Mesenchymal stem cell (in vitro differentiated cells and primary cell): ENCODE data around the gene NUP54.

ENCODE experiments used
- DNase-seq: peaks from one replicate; pipeline ENCODE4 v3.0.0-alpha.2; 2013
- H2AFZ ChIP-seq: one replicate; pipeline ENCODE4 v1.6.1; 2013; ENCODE audit warnings: low read depth, mild to moderate bottlenecking, control low read depth, inconsistent platforms, low read length, moderate library complexity
- H2AK5ac ChIP-seq: 2 replicates; pipeline ENCODE4 v1.6.1; 2013; ENCODE audit warnings: low read length, moderate library complexity, mild to moderate bottlenecking, inconsistent platforms; ENCODE audit not compliant: severe bottlenecking
- H2BK120ac ChIP-seq: one replicate; pipeline ENCODE4 v1.6.1; 2013; ENCODE audit warnings: low read depth, mild to moderate bottlenecking, inconsistent platforms, low read length, moderate library complexity
- H2BK12ac ChIP-seq, 2 experiments: one replicate each; pipeline ENCODE4 v1.6.1; 2013; ENCODE audit warnings: inconsistent platforms in 2 of 2, low read length in 2 of 2, mild to moderate bottlenecking in 2 of 2, moderate library complexity in 2 of 2, control low read depth in 1 of 2
- H2BK15ac ChIP-seq: one replicate; pipeline ENCODE4 v1.6.1; 2013; ENCODE audit warnings: mild to moderate bottlenecking, low read depth, inconsistent platforms; ENCODE audit not compliant: poor library complexity, severe bottlenecking
- H2BK5ac ChIP-seq: 2 replicates; pipeline ENCODE4 v1.6.1; 2013; ENCODE audit warnings: low read depth, mild to moderate bottlenecking, low read length, control low read depth, inconsistent platforms; ENCODE audit not compliant: poor library complexity, severe bottlenecking
- H3K14ac ChIP-seq, 2 experiments: one replicate each; pipeline ENCODE4 v1.6.1; 2013; ENCODE audit warnings: inconsistent platforms in 2 of 2, low read length in 2 of 2, control low read depth in 1 of 2, mild to moderate bottlenecking in 1 of 2, moderate library complexity in 1 of 2
- H3K18ac ChIP-seq, 2 experiments: one replicate each; pipeline ENCODE4 v1.6.1; 2013; ENCODE audit warnings: inconsistent platforms in 2 of 2, low read length in 2 of 2, control low read depth in 1 of 2, low read depth in 1 of 2, mild to moderate bottlenecking in 1 of 2
- H3K23ac ChIP-seq, 2 experiments: one replicate each; pipeline ENCODE4 v1.6.1; 2013; ENCODE audit warnings: inconsistent platforms in 2 of 2, low read length in 2 of 2, mild to moderate bottlenecking in 2 of 2, moderate library complexity in 2 of 2, control low read depth in 1 of 2
- H3K27ac ChIP-seq: 2 replicates; pipeline ENCODE4 v1.5.1; 2013; ENCODE audit warnings: mild to moderate bottlenecking, moderate library complexity, low read length, control low read depth, inconsistent platforms; ENCODE audit not compliant: poor library complexity, severe bottlenecking
- H3K27me3 ChIP-seq, 2 experiments: 2 replicates each; pipeline versions ENCODE4 v1.6.1 to v1.7.0; 2013; ENCODE audit warnings: low read length in 2 of 2, mild to moderate bottlenecking in 2 of 2, moderate library complexity in 2 of 2, control low read depth in 1 of 2, inconsistent platforms in 1 of 2; ENCODE audit not compliant: control insufficient read depth in 1 of 2, insufficient read depth in 1 of 2
- H3K36me3 ChIP-seq, 2 experiments: 2 replicates each; pipeline versions ENCODE4 v1.6.1 to v1.7.0; 2013; ENCODE audit warnings: low read length in 2 of 2, control low read depth in 1 of 2, inconsistent platforms in 1 of 2, low read depth in 1 of 2, mild to moderate bottlenecking in 1 of 2; ENCODE audit not compliant: insufficient read depth in 2 of 2, control insufficient read depth in 1 of 2
- H3K4ac ChIP-seq, 2 experiments: one replicate each; pipeline ENCODE4 v1.6.1; 2013; ENCODE audit warnings: inconsistent platforms in 2 of 2, low read length in 2 of 2, mild to moderate bottlenecking in 2 of 2, moderate library complexity in 2 of 2, control low read depth in 1 of 2, low read depth in 1 of 2
- H3K4me1 ChIP-seq: 2 replicates; pipeline ENCODE4 v1.6.1; 2013; ENCODE audit warnings: low read depth, low read length, control low read depth; ENCODE audit not compliant: control insufficient read depth, insufficient read depth
- H3K4me2 ChIP-seq: 2 replicates; pipeline ENCODE4 v1.6.1; 2013; ENCODE audit warnings: low read length, mild to moderate bottlenecking, inconsistent platforms; ENCODE audit not compliant: poor library complexity, severe bottlenecking
- H3K4me3 ChIP-seq, 2 experiments: 2 replicates each; pipeline versions ENCODE4 v1.5.1 to v1.7.0; 2013; ENCODE audit warnings: low read length in 2 of 2, mild to moderate bottlenecking in 2 of 2, control low read depth in 1 of 2, low read depth in 1 of 2; ENCODE audit not compliant: insufficient read depth in 1 of 2
- H3K79me1 ChIP-seq: replicated peaks from 2 replicates; pipeline ENCODE4 v1.6.1; 2013; ENCODE audit warnings: mild to moderate bottlenecking, control low read depth, low read length, inconsistent platforms; ENCODE audit not compliant: poor library complexity, severe bottlenecking
- H3K9ac ChIP-seq: 2 replicates; pipeline ENCODE4 v1.7.0; 2013; ENCODE audit warnings: mild to moderate bottlenecking, low read length, moderate library complexity
- H3K9me3 ChIP-seq: 2 replicates; pipeline ENCODE4 v1.7.0; 2013; ENCODE audit warnings: mild to moderate bottlenecking, low read length; ENCODE audit not compliant: control insufficient read depth
- H4K8ac ChIP-seq: one replicate; pipeline ENCODE4 v1.6.1; 2013; ENCODE audit warnings: inconsistent platforms, mild to moderate bottlenecking, low read length, moderate library complexity
- H4K91ac ChIP-seq: one replicate; pipeline ENCODE4 v1.6.1; 2013; ENCODE audit warnings: mild to moderate bottlenecking, low read length, inconsistent platforms
- WGBS: methylation state at CpG from one replicate; pipeline ENCODE4 v1.1.7; 2013; ENCODE audit warnings: mixed read lengths; 5-methylcytosine and 5-hydroxymethylcytosine counted together

NUP54 gene

DNA sequence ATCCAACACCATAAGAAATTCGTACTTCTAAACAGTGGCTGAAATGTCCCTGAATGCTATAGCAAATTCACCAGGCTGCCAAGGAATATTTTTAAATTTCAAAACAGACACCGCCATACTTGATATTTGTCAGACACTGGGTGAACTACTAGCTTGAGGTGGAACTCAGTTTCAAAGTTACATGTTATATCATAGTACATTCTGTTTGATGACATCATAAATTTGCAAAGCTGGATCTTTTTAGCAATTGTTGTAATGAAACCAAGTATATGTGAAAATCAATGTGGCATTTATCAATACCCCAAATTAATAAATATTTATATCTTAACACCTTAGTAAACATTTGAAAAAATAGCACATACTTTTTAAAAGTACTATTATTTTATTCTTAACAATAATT, 59.5 kb downstream of the NUP54 start:
- H2BK12ac ChIP-seq, result no peak overlapping the region
- DNase-seq, result no peak
- H3K9me3 ChIP-seq, result no peaks in the 10 kb centered on the region
- H4K8ac ChIP-seq, result no peak overlapping the region
- no peaks in the 10 kb centered on the region for H3K4me1 ChIP-seq
- no peak overlapping the region for H3K4me2 ChIP-seq
- H3K4me3 ChIP-seq, result no peak overlapping the region
- no peak overlapping the region for H3K18ac ChIP-seq
- no peak overlapping the region for H3K4ac ChIP-seq
- no peak overlapping the region for H3K9ac ChIP-seq
- no peak overlapping the region for H2AFZ ChIP-seq
- no peak overlapping the region for H3K27ac ChIP-seq
- no peaks in the 10 kb centered on the region for H3K27me3 ChIP-seq
- H2AK5ac ChIP-seq, result no peak overlapping the region
- WGBS, result 91% methylated on average over 1 of the region's 2 CpGs
- no peak overlapping the region for H2BK5ac ChIP-seq
- no peak overlapping the region for H4K91ac ChIP-seq
- no peak overlapping the region for H3K14ac ChIP-seq
- no peak overlapping the region for H3K23ac ChIP-seq
- no peak overlapping the region for H2BK120ac ChIP-seq
- no peak overlapping the region for H2BK15ac ChIP-seq
- H3K36me3 ChIP-seq, result no peaks in the 10 kb centered on the region
- H3K79me1 ChIP-seq, result no peaks in the 10 kb centered on the region

GRCh38 chr4:76087007-76087769, 61.0 kb downstream of the NUP54 start:
- H3K4me1 ChIP-seq, result no peaks in the 10 kb centered on the region
- peaks cover 0 to under 1% of the 10 kb centered on the region in 2 experiments for H3K27me3 ChIP-seq
- H3K18ac ChIP-seq, result no peak overlapping the region
- 23% methylated on average over 10 of the region's 13 CpGs for WGBS
- H3K36me3 ChIP-seq, result no peaks in the 10 kb centered on the region
- peak; percentile 72 for DNase-seq
- no peak overlapping the region for H3K27ac ChIP-seq
- H2BK12ac ChIP-seq, result no peak overlapping the region
- no peak overlapping the region for H2AK5ac ChIP-seq
- no peak overlapping the region for H3K14ac ChIP-seq
- H3K4ac ChIP-seq, result no peak overlapping the region
- no peaks in the 10 kb centered on the region for H3K9me3 ChIP-seq
- peak overlapping the region in 1 of 2 experiments; percentile 13 for H3K4me3 ChIP-seq
- H3K79me1 ChIP-seq, result no peaks in the 10 kb centered on the region
- H3K4me2 ChIP-seq, result no peak overlapping the region
- H4K8ac ChIP-seq, result no peak overlapping the region
- H3K9ac ChIP-seq, result peak overlapping the region; percentile 9
- H2AFZ ChIP-seq, result no peak overlapping the region
- no peak overlapping the region for H4K91ac ChIP-seq
- H2BK5ac ChIP-seq, result no peak overlapping the region
- no peak overlapping the region for H3K23ac ChIP-seq
- H2BK15ac ChIP-seq, result no peak overlapping the region
- H2BK120ac ChIP-seq, result no peak overlapping the region

GRCh38 chr4:76084542-76084941, 63.7 kb downstream of the NUP54 start:
- Histone ChIP-seq H3K9ac (no peak overlapping the region), H4K91ac (no peak overlapping the region), H3K4ac (no peak overlapping the region), H3K36me3 (no peaks in the 10 kb centered on the region), H4K8ac (no peak overlapping the region), H3K27me3 (peaks cover 5 to 6% of the 10 kb centered on the region in 2 experiments), H3K79me1 (no peaks in the 10 kb centered on the region), H3K4me2 (no peak overlapping the region), H3K27ac (no peak overlapping the region), H3K14ac (no peak overlapping the region), H2BK12ac (no peak overlapping the region), H2AFZ (no peak overlapping the region), H2BK15ac (no peak overlapping the region), H2BK5ac (no peak overlapping the region), H3K23ac (no peak overlapping the region), H2BK120ac (no peak overlapping the region), H3K4me3 (no peak overlapping the region), H3K4me1 (no peaks in the 10 kb centered on the region), H3K9me3 (no peaks in the 10 kb centered on the region), H2AK5ac (no peak overlapping the region), H3K18ac (no peak overlapping the region)
- 100% methylated on average over 1 of the region's 1 CpG for WGBS
- no peak for DNase-seq

GRCh38 chr4:76083386-76083988, 64.7 kb downstream of the NUP54 start:
- Histone ChIP-seq H4K91ac (no peak overlapping the region), H2AFZ (no peak overlapping the region), H2AK5ac (no peak overlapping the region), H3K4me1 (no peaks in the 10 kb centered on the region), H2BK5ac (no peak overlapping the region), H3K27ac (no peak overlapping the region), H3K79me1 (no peaks in the 10 kb centered on the region), H3K36me3 (no peaks in the 10 kb centered on the region), H2BK12ac (no peak overlapping the region), H3K14ac (no peak overlapping the region), H3K4me2 (no peak overlapping the region), H3K4ac (no peak overlapping the region), H3K27me3 (peaks cover 8 to 9% of the 10 kb centered on the region in 2 experiments), H3K18ac (no peak overlapping the region), H2BK15ac (no peak overlapping the region), H3K23ac (no peak overlapping the region), H2BK120ac (no peak overlapping the region), H3K9me3 (no peaks in the 10 kb centered on the region), H3K9ac (no peak overlapping the region), H4K8ac (no peak overlapping the region), H3K4me3 (no peak overlapping the region)
- WGBS, result 83% methylated on average over 1 of the region's 3 CpGs
- DNase-seq, result no peak
